Esophagus muscularis mucosa (tissue), 4 donors: Measurements from ENCODE around the gene OTOG.

ENCODE experiments used
- EP300 ChIP-seq: sonication (generic); formaldehyde crosslinking; IDR thresholded peaks from one replicate; pipeline ENCODE4 v1.6.1; 2017; ENCODE audit warnings: antibody characterized with exemption
- POLR2A ChIP-seq: fragments of 450-650 bp; IDR thresholded peaks from one replicate; pipeline ENCODE4 v1.6.1; 2017; ENCODE audit warnings: antibody characterized with exemption, moderate library complexity, mild to moderate bottlenecking, low read depth
- TF ChIP-seq, protein P1 (sequence below), 3 experiments: fragments of 200-600 bp in 2 of 3; fragments of 450-650 bp in 1 of 3; sonication (generic) in 2 of 3; IDR thresholded peaks; one replicate each; pipeline ENCODE4 v1.5.1; 2017 to 2019; ENCODE audit warnings: antibody characterized with exemption in 3 of 3, mild to moderate bottlenecking in 2 of 3, moderate library complexity in 1 of 3

GRCh38 chr11:17610085-17610894 is 63.2 kb downstream of the OTOG start:
- TF ChIP-seq EP300 = no peak
- TF ChIP-seq, protein P1, sequence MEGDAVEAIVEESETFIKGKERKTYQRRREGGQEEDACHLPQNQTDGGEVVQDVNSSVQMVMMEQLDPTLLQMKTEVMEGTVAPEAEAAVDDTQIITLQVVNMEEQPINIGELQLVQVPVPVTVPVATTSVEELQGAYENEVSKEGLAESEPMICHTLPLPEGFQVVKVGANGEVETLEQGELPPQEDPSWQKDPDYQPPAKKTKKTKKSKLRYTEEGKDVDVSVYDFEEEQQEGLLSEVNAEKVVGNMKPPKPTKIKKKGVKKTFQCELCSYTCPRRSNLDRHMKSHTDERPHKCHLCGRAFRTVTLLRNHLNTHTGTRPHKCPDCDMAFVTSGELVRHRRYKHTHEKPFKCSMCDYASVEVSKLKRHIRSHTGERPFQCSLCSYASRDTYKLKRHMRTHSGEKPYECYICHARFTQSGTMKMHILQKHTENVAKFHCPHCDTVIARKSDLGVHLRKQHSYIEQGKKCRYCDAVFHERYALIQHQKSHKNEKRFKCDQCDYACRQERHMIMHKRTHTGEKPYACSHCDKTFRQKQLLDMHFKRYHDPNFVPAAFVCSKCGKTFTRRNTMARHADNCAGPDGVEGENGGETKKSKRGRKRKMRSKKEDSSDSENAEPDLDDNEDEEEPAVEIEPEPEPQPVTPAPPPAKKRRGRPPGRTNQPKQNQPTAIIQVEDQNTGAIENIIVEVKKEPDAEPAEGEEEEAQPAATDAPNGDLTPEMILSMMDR (IDR thresholded peaks at IDR 0.05) = no peak
- TF ChIP-seq POLR2A = no peak
